GM18499 (cell line): Measurements from ENCODE around the gene VENTX.
"Not testable (repeated sequence)": the region's sequence is repeated elsewhere in the genome, so short reads cannot be mapped to it uniquely, and the experiment has no call there.

Experiments used
- ATAC-seq: cut with Tn5 transposase; IDR thresholded peaks from one replicate; pipeline ENCODE4 v1.9.1; 2021; ENCODE audit warnings: moderate number of reproducible peaks; ENCODE audit not compliant: insufficient read depth, unreplicated experiment

The VENTX gene

DNA sequence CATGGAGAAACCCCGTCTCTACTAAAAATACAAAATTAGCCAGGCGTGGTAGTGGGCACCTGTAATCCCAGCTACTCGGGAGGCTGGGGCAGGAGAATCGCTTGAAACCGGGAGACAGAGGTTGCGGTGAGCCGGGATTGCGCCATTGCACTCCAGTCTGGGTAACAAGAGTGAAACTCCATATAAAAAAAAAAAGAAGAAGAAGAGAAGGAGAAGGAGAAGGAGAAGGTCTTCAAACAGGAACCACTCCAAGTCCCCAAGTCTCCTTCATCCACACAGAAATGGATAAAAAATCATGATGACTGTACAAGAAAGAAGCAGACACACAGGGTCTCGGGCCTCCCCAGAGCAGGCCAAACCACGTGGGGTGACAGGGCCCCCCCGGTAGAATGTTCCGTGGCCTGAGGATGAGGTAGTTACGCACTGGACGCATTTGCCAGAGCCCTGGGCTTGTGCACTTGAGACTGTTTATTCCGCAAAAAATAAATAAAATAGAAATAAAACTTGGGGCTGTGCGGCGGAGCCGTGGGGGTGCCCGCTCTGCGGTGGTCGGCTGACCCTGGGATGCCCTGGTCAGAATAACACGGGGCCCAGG, 15.8 kb downstream of the VENTX start:
- ATAC-seq = no peak

DNA sequence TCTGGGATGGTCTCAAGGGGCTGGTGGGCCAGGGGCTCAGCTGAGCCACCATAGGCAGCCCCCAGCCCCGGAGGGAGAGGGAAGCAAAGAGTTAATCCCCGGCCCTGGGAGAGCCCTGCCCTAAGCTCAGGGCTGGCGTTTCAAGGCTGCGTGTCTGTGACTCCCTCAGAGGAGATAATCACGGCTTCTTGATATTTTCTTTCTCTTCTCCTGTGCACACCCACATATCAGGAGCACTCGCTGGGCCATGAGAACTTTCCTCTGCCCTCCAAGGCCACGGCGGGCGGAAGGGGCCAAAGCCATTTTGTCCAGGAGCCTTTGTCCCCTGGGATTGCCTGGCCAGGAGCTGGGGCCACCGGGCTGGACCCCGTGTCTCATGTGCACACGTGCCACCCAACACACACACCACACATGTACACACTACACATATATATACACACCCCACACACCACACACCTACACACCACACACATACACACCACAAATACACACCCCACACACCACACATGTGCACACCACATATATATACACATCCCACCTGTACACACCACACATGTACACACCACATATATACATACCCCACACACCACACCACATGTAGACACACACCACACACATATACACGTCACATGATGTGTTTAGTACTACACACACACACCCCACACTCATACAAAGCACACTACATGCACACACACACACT, 16.9 kb downstream of the VENTX start:
- no peak for ATAC-seq

DNA sequence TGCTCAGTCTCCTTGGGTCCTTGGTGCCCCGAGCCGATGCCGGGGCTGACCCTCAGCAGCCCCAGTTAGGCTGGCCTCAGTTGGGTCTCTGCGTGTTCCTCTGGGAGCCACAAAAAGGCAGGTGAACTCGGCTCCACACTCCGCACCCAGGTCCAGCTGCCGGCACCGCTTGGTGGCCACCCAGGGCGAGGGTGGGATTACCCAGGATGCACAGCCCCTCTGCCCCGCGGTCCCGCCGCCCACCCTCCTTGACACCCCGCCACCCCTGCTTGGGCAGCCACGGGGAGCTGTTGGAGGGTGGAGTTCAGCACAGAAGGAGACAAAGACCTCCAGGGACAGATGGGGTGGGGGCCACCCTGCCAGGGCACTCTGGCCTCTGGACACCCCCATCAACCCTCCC, 17.7 kb downstream of the VENTX start:
- ATAC-seq = no peak

DNA sequence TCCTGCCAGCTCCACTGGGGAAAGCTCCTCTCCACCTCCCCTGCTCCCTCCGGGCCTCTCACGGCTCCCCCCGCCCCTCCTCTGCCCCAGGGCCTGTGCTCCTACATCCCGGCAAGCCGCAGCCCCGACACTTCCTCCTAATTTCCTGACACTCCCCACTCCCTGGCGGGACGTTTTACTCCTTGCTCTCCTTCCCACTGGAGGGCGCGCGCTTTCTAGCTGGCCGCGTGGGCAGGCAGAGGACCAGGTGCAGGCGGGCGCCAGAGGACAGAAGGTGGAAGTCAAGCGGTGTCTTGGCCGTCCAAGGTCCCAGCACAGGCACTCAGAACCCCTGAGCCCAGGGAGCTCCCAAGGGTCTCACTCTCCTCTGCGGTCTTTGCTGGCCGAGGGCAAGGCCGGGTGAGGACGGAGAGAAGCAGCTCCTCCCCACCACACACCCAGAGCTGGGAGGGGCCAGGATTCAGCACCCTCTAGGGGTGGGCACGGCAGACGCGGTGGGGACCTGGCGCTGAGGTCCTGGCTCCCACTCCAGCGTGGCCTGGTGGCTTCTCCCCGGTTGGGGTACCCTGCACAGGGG, 19.9 kb downstream of the VENTX start:
- no peak for ATAC-seq

DNA sequence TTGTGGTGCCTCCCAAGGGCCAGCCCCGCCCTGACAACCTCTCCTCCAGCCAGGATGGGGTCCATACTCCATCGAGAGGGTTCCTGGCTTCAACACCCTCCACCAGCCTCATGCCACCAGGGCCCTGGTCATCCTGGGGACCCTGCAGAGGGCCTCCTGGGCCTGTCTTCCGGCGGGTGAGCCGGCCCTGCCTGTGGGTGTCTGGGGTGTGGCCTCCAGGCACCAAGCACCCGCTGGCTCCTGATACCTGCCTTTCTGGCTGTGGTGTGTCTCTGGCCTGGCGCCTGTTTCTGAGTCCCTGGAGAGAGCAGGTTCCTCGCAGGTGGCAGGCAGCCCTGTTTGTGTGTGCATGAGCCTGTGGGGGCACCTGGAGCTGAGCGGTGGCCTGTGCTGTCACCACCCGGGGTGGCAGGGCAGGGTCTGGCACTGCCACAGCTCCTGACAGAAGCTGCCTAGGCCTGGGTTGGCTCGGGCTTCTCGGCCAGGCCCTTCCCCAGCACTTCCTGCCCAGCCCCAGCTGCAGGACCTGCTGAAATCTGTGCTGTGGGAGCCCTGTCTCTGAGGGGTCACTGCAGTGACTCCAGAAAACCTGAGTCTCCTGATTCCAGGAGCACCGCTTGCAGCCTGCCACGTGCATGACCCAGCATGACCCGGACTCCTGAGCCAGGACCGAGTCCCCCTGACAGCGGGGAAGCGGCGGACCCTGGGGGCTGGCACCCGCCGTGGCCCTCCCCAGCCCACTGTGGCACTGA, 20.6 kb downstream of the VENTX start:
- no peak for ATAC-seq

DNA sequence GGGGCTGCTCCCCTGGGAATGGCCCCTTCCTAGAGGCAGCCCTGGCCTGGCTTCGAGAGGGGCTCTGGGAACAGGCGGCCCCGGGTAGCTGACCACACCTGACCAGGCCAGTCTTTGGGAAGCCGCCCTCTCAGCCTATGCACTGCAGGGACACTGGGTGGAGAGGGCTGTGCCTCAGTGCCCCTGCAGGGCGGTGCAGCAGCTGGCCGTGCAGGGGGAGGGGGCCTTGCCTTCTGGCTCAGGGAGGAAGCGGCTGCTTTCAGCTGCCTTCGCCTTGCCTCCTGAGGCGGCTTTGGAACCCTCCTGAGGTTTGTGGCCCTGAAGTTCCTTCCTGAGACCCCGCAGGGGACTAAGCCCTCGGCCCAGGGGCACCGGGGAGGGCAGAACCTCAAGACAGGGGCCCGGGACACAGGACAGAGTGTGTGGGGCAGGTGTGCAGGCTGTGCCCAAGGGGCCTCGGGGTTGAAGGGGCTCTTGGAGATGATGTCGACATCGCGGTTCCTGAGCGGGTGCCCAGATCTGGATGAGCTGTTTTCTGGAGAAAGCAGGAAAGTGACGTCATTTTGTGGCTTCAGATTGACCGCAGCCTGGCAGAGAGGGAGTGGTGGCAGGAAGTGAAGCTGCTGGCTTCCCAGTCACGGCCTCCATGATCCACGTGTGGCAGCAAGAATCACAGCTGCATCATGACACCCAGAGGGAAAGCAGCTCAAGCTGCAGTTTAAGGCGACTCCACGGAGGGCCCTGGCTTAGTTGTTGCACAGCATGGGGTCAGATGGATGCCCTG, 21.4 kb downstream of the VENTX start:
- no peak for ATAC-seq

DNA sequence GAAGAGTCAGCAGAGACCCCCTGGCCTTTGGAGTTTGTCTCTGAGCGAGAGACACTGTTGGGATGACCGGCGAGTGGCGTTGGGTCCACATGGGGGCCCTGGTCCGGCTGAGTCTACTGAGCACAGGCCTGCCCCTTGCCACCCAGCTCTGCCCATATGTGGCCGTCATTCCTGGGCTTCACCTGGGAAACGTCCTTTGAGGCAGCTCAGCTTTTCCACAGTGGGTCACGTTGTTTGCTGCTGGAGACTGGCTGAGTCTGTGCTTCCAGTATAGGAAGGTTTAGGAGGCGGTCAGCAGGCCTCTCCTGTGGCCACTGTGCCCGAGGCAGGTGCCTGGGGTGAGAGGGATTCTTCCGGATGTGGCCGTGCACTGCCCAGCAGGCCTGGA, 21.9 kb downstream of the VENTX start:
- ATAC-seq = no peak

DNA sequence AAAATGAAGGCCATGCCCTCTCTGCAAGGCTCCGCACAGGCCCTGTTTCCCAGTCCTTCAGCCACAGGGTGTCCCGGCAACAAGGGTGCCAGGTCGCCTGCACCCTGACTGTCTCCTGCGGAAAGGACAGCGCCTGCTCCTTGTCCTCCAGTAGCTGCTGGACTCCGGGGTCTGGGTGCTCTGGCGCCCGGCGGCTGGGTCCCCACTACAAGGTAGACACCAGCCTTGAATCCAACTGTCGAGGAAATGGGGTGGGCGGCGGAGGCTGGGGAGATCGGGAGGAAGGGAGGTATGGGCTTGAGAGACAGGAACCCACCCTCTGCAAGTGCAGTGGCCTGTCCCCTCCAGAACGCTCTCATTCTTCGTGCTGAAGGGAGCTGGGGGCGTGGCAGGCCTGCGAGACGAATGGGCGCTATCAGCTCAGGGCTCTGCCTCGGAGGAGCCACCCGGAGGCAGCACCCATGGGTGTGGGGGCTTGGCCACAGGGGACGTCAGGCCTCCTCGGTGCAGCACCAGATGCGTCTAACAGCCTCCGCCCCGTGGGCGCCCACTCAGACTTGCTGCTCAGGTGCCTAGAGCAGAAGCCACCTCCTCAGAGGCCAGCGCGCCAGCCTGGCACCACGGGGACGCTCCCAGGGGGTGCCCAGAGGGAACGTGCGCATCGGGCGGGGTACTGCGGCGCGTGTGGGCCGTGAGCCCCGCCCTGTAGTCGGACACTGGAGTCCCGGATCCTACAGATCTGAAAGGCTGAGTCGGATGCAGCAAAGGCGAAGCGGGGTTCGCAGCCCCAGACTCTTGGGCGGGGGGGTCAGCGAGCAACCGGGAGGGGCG, 23.5 kb downstream of the VENTX start:
- no peak for ATAC-seq

DNA sequence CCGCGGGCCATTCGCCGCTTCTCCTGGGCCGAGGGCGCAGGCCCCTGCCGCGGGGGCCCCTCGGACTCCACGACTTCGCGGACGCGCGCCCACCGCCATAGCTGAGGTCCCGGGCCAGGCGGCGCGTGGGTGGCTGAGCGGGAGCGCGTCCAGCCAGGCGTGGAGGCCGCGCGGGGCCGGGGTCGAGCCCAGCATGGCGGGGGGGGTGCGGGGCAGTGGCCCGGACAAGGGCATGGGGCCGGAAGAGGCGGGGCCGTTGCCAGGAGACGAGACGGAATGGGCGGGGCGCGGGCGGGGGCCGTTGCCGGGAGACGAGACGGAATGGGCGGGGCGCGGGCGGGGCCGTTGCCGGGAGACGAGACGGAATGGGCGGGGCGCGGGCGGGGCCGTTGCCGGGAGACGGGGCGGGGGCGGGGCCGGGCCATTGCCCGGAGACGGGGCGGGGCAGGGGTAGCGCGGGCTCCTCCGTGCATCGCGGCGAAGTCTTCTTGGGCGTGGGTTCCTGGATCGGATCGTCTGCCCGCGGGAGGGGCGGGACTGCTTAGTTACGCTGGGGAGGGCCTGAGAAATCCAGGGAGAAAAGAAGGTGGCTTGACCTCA, 24.2 kb downstream of the VENTX start:
- no peak for ATAC-seq

DNA sequence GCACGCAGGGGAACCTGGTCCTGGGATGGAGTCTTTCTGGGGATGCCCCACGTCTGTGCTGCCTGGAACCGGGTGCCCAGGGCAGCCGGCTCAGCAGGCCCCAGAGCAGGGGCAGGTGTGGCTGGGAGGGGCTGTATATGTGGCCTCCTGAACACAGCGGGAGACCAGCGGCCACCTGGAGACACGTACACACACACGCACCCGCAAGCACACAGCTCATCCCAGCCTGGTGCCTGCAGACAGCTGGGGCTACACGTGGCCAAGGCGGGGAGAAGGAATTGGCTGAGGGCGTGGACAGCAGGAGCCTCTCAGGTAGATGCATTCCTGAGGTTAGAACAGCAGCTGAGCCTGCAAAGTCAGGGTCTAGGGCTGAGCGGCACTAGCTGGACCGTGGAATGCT, 25.0 kb downstream of the VENTX start:
- no peak for ATAC-seq

DNA sequence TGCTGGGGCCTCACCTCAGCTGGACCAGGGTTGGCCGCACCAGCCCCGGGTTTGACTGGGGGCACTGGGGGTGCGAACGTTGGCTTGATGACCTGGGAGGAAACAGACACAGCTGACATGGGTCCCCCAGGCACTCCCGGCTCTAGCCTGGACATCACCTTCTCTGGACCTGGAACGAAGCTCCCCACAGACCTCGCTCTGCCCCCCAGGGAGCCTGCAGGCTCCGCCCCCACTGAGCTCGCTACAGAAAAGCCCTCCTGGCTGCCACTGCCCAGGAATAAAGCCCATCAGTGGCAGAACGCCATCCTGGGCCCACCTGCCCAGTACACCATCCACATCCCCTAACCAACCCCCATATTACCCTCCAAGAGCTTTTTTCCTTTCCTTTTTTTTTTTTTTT, 26.0 kb downstream of the VENTX start:
- ATAC-seq = no peak

DNA sequence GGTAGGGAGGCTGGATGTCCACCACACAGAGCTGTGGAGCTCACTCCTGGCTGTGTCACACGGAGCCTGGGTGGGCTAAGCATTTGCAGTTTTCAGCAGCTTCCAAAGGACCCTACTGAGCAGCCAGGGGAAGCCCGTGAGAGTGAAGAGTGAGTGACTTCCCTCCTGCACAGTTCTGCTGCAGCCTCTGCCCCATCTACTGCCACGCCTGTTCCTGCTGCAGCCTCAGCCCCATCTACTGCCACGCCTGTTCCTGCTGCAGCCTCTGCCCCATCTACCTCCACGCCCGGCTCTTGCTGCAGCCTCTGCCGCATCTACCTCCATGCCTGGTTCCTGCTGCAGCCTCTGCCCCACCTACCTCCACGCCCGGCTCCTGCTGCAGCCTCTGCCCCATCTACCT, 26.8 kb downstream of the VENTX start:
- ATAC-seq = no peak

DNA sequence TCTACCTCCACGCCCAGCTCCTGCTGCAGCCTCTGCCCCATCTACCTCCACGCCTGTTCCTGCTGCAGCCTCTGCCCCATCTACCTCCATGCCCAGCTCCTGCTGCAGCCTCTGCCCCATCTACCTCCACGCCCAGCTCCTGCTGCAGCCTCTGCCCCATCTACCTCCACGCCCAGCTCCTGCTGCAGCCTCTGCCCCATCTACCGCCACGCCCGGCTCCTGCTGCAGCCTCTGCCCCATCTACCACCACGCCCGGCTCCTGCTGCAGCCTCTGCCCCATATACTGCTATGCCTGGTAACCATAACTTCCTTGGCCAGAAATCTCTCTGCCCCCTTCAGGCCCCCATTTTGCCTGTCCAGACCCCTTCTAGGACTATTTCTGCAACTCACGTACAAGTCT, 27.4 kb downstream of the VENTX start:
- ATAC-seq = not testable (repeated sequence)

DNA sequence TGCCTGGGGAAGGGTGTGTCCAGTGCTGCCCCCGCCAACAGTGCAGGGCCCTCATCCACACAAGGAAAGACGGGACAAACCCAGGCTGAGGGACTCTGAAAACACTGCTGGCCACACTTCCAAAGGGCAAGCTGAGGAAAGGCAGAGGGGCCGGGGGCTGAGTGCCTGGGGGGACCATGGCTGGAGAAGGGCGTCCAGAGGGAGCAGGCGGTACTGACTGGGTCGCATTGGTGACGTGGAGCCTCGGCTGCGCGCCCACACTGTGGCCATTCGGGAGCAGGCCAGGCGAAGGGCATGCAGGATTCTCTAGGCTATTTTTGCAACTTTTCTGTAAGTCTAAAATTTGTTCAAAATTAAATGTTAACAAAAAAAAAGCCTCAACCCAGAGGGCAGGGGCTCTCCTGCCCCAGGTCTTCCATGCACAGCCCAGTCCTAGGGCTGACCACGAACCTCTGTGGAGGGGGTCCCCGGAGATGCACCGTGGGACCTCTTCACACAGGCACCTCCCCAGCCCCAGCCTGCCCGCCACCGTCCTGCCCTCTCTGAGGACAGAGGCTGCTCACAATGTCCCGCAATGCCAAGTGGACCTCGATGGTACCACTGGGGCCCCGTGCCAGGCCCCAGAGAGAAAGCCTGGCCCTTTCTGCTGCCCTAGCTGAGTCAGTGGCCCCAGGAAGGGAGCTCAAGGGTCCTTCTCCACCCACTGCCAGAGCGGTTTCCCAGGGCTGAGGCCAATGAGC, 28.6 kb downstream of the VENTX start:
- ATAC-seq = no peak

DNA sequence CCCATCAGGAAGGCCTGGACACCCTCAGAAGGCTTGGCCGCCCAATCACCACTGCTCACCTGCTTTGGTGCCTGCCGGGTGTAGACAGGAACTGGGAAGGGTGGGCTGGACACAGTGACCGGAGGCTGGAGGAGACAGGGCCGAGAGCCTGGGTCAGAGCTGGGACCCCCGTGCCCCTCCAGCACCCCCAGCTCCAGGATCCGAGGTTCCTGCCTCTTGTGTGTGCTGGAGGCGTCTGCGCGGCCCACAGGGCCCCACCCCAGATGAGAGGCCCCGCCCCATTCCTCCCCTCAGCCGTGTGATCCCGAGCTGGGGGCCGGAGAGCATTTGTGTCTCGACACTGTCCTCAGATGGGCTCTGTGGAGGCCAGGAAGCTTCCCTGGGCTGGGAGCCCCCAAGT, 29.6 kb downstream of the VENTX start:
- no peak for ATAC-seq

DNA sequence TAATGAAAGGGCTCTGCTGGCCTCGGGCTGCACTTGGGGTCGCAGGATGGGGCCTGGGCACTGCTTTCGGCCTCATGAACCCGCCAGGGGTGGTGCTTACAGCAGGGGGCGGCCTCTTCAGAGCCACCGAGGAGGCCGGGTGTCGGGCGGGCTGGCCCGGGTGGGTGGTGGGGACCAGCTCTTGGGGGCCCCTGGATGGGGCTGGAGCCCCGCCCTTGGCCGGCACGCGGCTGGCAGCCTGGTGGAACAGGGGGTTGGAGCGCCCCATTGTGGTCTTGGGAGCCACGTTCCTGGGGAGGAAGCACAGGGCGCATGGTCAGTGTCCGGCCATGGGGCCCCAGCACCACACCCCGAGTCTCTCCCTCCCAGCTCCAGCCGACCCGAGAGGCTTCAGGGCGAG, 30.2 kb downstream of the VENTX start:
- no peak for ATAC-seq

DNA sequence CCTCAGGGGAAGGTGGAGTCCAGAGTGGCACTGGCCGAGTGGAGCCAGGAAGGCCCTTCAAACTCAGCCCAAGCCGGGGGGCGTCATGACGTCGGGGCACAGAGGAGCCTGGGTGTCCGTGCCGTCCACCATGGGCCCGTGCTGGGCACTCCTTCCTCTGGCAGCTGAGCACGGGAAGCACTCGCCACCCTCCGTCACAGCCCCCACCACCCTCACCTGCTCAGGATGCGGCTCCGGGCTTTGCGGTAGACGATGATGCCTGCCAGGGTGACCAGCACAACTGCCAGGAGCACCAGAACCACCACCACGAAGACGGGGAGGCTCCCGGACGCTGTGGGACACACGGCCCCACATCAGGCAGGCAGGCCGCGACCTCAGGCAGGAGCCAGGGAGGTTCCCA, 30.9 kb downstream of the VENTX start:
- no peak for ATAC-seq

DNA sequence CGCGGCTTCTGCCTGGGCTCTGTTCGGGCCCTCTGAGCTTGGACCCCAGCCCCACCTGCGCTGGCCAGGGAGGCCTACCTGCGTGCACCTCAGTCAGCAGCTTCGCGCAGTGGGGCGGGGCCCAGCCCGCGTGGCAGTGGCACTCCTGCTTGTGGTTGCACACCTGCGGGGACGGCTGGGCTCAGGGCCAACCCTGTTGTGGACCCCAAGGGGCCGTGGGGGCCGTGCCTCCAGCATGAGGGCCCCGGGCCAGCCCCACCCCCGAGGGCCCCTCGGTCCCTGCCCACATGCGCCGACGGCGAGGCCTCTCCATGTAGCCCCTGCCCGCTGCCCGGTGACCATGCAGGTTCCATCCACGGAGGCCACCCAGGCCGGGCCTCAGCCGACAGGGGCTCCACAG, 31.7 kb downstream of the VENTX start:
- no peak for ATAC-seq

DNA sequence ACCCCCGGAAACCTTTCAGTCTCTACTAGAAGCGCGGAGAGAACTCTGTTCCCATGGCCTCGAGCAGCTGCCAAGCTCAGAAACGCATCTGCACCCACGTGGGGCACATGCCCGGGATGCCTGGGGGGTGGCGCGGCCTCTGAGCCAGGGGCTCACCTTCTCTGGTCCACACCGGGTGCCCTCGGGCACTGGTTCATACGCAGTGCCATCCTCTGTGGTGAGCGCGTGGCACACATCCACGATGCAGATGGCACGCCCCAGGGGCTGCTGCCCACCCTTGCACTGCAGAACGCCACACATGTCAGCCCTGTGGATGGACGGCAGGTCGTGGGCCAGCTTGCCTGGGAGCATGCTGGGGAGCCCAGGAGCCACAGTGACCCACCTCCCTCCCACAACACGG, 32.5 kb downstream of the VENTX start:
- ATAC-seq = no peak
